GM21447 (cell line): ENCODE measurements around the gene PHF5A.
"Not testable (repeated sequence)": the region's sequence is repeated elsewhere in the genome, so short reads cannot be mapped to it uniquely, and the experiment has no call there.

Source experiments
- ATAC-seq: cut with Tn5 transposase; IDR thresholded peaks from one replicate; pipeline ENCODE4 v1.9.1; 2021; ENCODE audit not compliant: unreplicated experiment

Gene PHF5A

DNA sequence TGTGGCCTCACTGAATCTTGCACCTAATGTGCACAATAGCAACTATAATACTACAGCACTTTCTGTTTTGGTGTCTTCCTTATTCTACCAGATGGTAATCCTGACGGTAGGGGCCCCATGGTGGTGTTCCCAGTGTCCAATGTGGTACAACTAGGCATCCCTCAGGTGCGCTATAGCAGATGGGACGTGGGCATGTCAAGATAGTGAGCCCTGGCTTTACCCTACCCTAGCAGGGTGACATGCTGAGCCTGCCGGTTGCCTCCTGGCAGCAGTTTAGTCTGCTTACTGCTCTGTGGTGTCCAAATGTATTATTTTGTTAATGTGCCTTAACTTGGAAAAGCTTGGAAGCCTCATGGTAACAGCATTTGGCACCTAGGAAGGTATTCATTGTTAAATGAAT is 19.6 kb upstream of the PHF5A start:
- no peak for ATAC-seq

DNA sequence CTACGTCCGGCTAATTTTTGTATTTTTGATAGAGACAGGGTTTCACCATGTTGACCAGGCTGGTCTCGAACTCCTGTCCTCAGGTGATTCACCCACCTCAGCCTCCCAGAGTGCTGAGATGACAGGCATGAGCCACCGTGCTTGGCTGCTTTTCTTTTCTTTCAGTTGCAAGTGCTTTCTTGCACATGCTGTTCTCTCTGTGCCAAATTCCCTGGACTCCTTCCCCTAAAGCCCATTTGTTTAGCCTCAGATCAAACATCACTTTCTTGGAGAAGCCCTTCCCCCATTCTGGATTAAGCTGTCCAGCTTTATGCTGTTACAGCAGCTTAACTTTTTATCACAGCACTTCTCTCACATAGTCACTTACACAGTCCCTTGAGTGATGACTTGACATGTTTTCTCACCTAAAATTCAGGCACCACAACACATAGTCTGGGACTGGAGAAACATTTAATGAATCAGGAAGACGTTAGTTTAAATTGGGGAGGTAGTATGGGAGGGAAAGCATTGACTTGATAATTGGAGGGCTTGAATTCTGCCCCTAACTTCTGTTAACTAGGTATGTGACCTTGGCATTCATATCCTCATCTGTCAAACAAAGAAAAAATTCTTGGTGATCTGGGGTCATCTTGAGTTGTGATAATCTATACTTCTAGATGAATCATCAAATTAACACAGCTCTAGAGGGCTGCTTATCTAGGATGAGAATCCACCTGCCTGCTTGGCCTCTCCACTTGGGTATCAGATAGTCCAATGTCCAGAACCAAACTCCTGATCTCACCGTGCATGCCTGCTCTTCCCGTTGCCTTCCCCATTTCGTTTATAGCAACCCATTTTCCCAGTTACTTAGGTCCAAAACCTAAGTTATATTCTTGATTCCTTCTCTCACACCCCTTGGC is 18.8 kb upstream of the PHF5A start:
- no peak for ATAC-seq

GRCh38 chr22:41485033-41485432 is 16.5 kb upstream of the PHF5A start:
- ATAC-seq, result no peak

DNA sequence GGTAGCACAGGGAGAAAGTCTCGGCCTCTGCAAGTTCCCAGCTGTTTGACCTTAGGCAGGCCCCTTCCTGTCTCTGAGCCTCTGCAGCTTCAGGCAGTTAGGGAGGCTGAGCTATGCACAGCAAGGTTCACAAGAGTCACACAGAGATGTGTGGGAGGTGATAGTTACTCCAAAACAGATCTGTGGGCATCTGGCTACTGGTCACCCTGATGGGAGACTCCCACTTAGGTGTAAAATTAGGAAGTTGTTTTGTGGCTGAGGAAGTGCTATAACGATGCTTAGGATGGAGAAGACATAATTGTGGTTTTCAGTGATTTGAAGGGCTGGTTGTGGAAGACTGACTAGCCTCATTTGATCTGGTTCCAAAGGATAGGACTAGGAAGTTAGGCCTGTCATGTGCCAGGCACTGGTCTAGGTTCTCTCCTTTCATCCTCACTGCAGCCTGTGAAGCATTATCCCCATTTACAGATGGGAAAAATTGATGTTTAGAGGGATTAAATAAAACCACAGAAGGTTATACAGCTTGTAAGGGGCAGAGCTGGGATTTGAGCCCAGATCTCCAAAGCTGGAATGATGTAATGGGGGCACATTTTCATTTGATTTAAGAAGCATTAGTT is 13.9 kb upstream of the PHF5A start:
- no peak for ATAC-seq

- no peak for ATAC-seq
Measured at GRCh38 chr22:41481925-41482318, 13.4 kb upstream of the PHF5A start.

DNA sequence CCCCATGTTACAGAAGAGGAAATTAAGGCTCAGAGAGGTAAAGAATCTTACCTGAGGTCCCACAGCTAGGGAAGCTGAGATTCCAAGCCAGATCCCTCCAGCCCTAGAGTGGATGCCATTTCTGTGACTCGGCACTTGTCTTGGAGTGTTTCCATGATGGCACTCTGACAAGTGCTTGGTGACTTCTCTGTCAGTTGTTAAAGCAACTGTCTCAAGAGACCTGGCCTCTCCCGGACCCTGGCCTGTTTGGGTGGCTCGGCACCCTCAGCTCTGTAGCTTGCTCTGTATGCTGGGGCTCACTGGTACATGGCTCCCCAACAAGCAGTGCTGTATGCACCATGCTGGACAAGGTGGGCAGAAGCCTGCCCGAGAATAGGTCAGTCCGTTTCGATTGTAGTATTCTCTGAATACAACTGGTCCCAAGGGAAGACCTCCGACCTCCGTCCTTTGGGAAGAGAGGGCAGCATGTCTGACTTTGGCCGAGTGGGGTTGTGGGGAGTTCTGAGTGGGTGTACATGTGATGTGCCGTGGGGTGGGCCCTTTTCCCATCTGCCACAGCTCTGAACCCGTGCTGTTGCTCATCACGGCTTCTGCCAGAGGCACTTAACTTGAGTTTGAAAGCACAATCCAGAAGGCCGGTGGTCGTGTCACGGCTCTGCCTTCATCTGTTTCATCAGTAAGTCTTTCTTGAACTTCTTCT is 12.8 kb upstream of the PHF5A start:
- ATAC-seq, result no peak

- ATAC-seq, result no peak
Measured at GRCh38 chr22:41480397-41480735, 11.9 kb upstream of the PHF5A start.

DNA sequence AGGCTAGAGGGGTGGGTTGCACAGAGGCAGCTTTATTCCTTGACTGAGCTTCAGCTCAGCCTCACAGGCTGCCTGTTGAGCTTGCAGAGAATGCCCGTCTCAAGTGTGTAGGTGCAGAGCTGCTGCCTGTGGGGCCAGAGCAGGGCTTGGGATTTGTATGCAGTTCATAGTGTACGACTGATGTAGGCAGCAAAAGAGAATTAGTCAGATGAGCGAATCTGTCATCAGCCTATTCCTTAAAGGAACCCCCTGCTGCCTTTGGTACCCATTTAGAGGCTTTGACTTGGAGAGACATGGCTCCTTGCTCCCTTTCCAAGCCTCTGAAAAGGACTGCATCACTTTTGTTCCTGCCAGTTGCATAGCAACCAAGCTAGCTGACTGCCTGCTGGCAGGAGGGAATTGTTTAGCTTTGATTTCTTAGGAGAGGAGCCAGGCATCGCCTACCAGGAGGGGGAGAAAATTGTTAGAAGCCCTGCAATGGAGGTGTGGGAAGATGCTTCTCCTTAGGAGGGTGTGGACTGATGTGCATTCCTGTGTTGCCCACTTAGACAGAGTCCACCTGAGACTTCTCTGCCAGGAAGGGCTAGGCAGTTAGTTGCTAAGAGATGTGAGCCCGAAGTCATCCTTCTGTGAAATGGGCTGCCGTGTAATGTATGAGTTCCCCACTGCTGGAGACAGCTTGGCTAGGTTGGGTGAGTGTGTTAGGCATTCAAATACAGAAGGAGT is 11.3 kb upstream of the PHF5A start:
- ATAC-seq, result no peak

- no peak for ATAC-seq
Measured at GRCh38 chr22:41478891-41479521, 10.5 kb upstream of the PHF5A start.

DNA sequence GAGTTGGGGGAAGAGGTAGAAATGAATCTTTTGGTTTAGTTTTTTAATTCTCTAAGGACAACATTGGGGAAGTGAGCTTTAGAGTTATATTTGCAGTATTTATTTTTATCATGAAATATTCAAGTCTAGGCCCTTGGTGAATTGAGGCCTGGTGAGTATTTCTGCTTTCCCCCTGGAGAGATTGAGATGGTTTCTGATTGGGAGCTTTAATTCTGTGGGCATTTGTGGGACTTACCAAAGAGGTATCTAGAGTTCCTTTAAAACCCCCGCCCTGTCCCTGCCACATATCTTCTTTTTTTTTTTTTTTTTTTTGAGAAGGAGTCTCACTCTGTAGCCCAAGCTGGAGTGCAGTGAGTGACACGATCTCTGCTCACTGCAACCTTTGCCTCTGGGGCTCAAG is 10.0 kb upstream of the PHF5A start:
- no peak for ATAC-seq

- ATAC-seq, result no peak
Measured at GRCh38 chr22:41474872-41475451, 6.5 kb upstream of the PHF5A start.

GRCh38 chr22:41471568-41471967 is 3.1 kb upstream of the PHF5A start:
- ATAC-seq, result no peak

GRCh38 chr22:41470886-41471285 is 2.4 kb upstream of the PHF5A start:
- ATAC-seq, result no peak

DNA sequence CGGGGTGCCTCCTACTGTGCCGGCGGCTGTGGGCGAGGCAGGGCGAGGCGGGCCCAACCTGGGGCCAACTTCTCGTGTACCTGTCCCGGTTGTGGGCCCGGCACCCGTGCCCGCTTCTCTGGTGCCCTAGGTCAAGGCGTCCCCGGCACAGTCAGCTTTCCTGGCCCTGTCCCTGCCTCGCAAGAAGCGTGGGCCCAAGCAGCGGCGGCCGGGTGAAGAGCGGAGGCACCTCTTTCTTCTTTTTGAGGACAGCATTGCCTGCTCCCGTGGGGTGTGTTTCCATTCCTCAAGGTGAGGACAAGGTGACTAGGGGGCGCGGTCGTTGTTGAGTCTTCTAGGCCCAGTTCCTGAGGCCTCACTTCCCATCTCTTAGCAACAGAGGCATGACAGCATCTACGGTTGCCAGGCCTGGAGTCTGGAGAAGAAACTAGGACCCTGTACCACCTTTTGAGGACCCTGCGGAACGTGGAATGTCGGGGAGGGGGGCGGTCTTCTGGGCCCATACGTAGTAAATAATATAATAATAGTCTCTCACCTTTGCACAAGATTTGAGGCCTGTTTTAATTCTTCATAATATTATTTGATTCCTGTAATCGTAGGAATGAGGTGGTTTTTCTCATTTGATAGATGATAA is 843 bp upstream of the PHF5A start:
- peak; percentile 23 for ATAC-seq

GRCh38 chr22:41461901-41462300 is 6.6 kb downstream of the PHF5A start:
- no peak for ATAC-seq

DNA sequence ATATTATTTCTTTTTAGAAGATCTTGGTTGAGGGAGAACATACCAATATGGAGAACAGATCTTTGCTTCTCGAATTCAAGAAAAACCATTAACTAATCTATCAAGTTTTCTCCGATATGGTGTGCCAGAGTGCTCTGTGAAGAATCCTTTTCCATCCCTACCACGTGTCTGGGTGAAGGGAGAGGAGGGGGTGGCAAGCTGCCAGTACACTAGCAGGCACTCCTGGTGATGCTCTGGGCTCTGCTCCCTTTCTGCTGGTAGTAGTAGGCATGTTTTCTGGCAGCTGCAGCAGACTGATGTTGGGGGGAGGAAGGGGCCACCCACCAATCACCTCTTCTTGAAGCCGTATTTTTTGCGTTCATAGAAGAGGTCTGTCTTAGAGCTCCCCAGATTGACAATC is 8.4 kb downstream of the PHF5A start:
- ATAC-seq, result not testable (repeated sequence)

- ATAC-seq, result no peak
Measured at GRCh38 chr22:41459431-41459830, 9.1 kb downstream of the PHF5A start.

DNA sequence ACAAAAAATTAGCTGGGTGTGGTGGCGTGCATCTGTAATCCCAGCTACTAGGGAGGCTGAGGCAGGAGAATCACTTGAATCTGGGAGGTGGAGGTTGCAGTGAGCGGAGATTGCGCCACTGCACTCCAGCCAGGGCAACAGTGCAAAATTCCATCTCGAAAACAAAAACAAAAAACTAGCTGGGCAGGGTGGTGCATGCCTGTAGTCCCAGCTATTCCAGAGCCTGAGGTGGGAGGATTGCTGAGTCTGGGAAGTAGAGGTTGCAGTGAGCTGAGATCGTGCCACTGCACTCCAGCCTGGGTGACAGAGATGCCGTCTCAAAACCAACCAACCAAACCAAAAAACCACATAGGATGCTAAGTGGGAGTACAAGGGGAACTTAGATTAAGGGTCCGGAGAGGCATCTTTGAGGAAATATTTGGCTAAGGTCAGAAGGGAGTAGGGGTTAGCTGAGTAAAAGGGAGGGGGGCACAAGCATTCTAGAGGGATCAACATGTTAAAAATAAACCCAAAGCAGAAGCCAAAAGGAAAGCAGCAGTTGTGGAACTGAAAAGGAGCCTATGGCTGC is 10.2 kb downstream of the PHF5A start:
- no peak for ATAC-seq

DNA sequence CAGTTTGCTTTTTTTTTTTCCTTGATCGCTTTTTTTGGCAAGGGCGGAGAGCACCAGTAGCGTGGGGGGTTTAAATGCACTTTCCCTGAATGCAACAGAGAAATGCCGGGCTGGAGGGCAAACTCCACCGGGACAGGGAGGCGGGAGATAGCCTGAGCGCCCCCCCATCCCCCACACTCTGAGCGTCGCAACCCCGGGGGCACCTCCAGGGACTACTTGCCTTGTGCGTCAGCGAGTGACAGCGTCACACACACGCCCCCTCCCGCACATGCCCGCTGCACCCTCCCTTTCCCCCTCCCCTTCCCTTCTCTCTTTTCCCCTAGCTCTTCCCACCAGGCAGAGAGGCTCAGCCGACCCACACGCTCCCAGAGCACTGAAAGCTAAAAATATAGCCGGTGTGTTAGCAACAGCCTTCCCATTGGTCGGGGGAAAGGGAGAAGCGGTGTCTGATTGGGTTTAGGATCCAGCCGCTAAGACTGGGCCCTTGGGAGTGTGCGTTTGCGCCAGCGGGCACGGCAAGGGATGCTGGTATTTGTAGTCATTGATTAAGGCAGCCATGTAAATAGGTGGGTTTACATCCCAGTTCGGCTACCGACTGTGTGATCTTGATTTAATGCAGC is 20.2 kb downstream of the PHF5A start:
- peak; percentile 47 for ATAC-seq
